Measurements from ENCODE around the gene FOXN3.
A peak's percentile ranks its signal among the peaks of the same experiment; 100 is the strongest.

GRCh38 chr14:89417465-89418225, 612 bp upstream of the FOXN3 start:
- TF ChIP-seq CTCF (IDR thresholded peaks at IDR 0.05) (peak in 6 of 7 experiments; percentile 26 to 74 (median 62)), POLR2A (IDR thresholded peaks at IDR 0.05) (no peak)
